Osteoblast (primary cell): ENCODE data around the gene TLE3. TPM values are rescaled to one million over a fixed set of nuclear protein-coding genes. Genes with fewer than 3 reads are reported as not detected.

ENCODE experiments used
- DNase-seq: peaks from one replicate; pipeline ENCODE4 v3.0.0; 2011; ENCODE audit warnings: low spot score, mixed read lengths; ENCODE audit not compliant: insufficient read length; ENCODE audit errors: missing footprints
- H2AFZ ChIP-seq: 2 replicates; pipeline ENCODE4 v1.6.0; 2011; ENCODE audit warnings: mild to moderate bottlenecking, low read length
- H3K27ac ChIP-seq: 2 replicates; pipeline ENCODE4 v1.5.1; 2011; ENCODE audit warnings: mild to moderate bottlenecking, low read depth, low read length, moderate library complexity
- H3K27me3 ChIP-seq: 2 replicates; pipeline ENCODE4 v1.6.0; 2012; ENCODE audit warnings: mild to moderate bottlenecking, control low read depth, inconsistent platforms, low read length, moderate library complexity; ENCODE audit not compliant: insufficient read depth
- H3K36me3 ChIP-seq: 2 replicates; pipeline ENCODE4 v1.5.1; 2011; ENCODE audit warnings: mild to moderate bottlenecking, low read length, control low read depth, moderate library complexity; ENCODE audit not compliant: insufficient read depth
- H3K4me1 ChIP-seq: 2 replicates; pipeline ENCODE4 v1.5.1; 2011; ENCODE audit warnings: mild to moderate bottlenecking, low read length, control low read depth, moderate library complexity; ENCODE audit not compliant: insufficient read depth
- H3K4me2 ChIP-seq: 2 replicates; pipeline ENCODE4 v1.6.0; 2011; ENCODE audit warnings: mild to moderate bottlenecking, low read length; ENCODE audit not compliant: insufficient read depth
- H3K4me3 ChIP-seq: fragments of 200-600 bp; sonication (generic); 3 replicates; pipeline ENCODE4 v1.5.1; 2012; ENCODE audit warnings: mild to moderate bottlenecking, low read length, inconsistent platforms; ENCODE audit not compliant: insufficient read depth
- H3K79me2 ChIP-seq: 2 replicates; pipeline ENCODE4 v1.6.0; 2012; ENCODE audit warnings: mild to moderate bottlenecking, low read length, control low read depth, inconsistent platforms; ENCODE audit not compliant: insufficient read depth
- H3K9me3 ChIP-seq: 2 replicates; pipeline ENCODE4 v1.5.1; 2011; ENCODE audit warnings: low read depth, low read length, control low read depth
- H4K20me1 ChIP-seq: 2 replicates; pipeline ENCODE4 v1.6.0; 2012; ENCODE audit warnings: mild to moderate bottlenecking, low read length, control low read depth; ENCODE audit not compliant: insufficient read depth
- total RNA-seq: library from RNA; depleted of rRNA; stranded (reverse); fragments of >200 nt; gene quantifications from 2 replicates; pipeline ENCODE4 v1.2.3, GENCODE V29; 2012
- TF ChIP-seq, protein P1 (sequence below): IDR thresholded peaks from 2 replicates; pipeline ENCODE4 v1.5.1; 2011; ENCODE audit warnings: mild to moderate bottlenecking, low read depth, low read length, moderate library complexity; ENCODE audit errors: extremely low read depth

Gene TLE3
- total RNA-seq: 21.5 and 29.7 TPM in 2 replicates

DNA sequence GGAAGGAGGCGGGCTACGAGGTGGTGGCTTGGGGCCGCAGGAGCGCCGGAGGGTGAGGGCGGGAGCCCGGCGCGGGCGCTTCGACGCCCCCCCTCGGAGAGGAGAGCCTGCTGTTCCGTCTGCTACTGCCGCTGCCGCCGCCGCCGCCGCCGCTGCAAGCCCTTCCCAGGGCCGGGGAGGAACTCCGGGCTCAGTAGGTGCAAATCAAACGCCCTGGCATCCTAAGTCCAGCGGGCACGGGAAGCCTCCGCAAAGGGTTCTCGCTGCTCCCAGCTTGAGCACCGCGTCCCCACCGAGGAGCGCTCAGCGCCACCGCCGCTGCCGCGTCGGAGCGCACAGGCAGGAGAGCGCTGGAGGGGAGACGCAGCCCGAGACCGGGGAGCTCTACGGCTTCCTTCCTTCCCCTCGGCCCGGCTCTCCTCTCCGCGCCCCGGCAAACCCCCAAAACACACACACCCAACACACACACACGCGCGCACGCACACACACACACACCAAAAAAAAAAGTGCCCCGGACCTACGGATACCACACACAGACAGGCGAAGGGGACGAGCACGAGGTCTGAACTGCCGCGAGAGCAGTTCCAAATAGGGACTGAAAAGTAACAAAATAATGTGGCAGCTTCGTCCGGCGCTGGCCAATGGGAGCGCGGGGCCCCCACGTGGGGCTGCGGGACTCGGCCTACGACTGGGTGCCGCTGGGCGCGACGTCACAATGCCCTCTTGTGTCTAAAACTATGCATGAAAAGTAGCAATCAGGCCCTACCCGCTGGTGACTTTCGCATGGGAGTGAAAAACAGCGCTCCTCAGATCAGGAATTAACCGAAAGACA is at the start of gene TLE3:
TLE3 (minus strand) TSS at position 597 of the 832 bp plus-strand sequence. CDS start 1,119 bp downstream, outside the sequence.
- no peaks in the 10 kb centered on the region for H3K27me3 ChIP-seq
- peaks cover 31% of the 10 kb centered on the region for H4K20me1 ChIP-seq
- peak within 1 kb of the TSS; percentile 97 for H3K4me3 ChIP-seq
- H3K9me3 ChIP-seq: no peaks in the 10 kb centered on the region
- H2AFZ ChIP-seq: peak within 1 kb of the TSS; percentile 81
- DNase-seq: peak; percentile 100
- H3K4me2 ChIP-seq: peak within 1 kb of the TSS; percentile 86
- H3K27ac ChIP-seq: peak within 1 kb of the TSS; percentile 91
- peaks cover 56% of the 10 kb centered on the region for H3K4me1 ChIP-seq
- peaks cover 50% of the 10 kb centered on the region for H3K79me2 ChIP-seq
- peaks cover 13% of the 10 kb centered on the region for H3K36me3 ChIP-seq
- TF ChIP-seq, protein P1, sequence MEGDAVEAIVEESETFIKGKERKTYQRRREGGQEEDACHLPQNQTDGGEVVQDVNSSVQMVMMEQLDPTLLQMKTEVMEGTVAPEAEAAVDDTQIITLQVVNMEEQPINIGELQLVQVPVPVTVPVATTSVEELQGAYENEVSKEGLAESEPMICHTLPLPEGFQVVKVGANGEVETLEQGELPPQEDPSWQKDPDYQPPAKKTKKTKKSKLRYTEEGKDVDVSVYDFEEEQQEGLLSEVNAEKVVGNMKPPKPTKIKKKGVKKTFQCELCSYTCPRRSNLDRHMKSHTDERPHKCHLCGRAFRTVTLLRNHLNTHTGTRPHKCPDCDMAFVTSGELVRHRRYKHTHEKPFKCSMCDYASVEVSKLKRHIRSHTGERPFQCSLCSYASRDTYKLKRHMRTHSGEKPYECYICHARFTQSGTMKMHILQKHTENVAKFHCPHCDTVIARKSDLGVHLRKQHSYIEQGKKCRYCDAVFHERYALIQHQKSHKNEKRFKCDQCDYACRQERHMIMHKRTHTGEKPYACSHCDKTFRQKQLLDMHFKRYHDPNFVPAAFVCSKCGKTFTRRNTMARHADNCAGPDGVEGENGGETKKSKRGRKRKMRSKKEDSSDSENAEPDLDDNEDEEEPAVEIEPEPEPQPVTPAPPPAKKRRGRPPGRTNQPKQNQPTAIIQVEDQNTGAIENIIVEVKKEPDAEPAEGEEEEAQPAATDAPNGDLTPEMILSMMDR: peak; percentile 39

DNA sequence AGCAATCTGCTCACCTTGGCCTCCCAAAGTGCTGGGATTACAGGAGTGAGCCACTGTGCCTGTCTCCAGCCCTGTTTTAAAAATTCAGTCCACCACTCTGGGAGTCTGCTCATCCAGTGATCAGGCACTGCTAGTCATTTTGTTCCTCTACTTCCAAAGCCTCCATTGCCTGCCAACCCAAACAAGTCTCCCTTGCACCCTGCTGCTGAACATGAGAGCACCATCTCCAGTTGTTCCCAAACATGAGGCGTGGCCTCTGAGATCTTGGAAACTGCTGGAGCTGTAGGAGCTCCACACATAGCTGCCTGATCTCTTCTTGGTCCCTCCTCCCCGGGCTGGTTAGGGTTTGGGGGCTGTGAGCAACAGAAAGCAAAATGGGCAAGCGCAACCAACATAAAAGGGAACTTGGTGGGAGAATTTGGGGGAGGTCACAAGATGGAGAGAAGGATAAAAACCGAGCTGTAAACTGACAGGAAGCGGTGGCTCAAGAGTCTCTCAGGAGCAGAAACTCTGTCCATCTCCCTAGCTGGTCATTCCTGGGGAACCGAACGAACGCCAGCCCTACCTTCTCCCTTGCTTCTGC is 49.6 kb upstream of the TLE3 start:
- no peaks in the 10 kb centered on the region for H3K36me3 ChIP-seq
- H2AFZ ChIP-seq: no peak overlapping the region
- no peak for DNase-seq
- no peak overlapping the region for H3K27ac ChIP-seq
- H3K9me3 ChIP-seq: no peaks in the 10 kb centered on the region
- TF ChIP-seq, protein P1: no peak
- H3K4me1 ChIP-seq: peaks cover 13% of the 10 kb centered on the region
- no peaks in the 10 kb centered on the region for H4K20me1 ChIP-seq
- H3K4me2 ChIP-seq: no peak overlapping the region
- H3K27me3 ChIP-seq: peaks cover 6% of the 10 kb centered on the region
- H3K79me2 ChIP-seq: no peaks in the 10 kb centered on the region
- no peak overlapping the region for H3K4me3 ChIP-seq

DNA sequence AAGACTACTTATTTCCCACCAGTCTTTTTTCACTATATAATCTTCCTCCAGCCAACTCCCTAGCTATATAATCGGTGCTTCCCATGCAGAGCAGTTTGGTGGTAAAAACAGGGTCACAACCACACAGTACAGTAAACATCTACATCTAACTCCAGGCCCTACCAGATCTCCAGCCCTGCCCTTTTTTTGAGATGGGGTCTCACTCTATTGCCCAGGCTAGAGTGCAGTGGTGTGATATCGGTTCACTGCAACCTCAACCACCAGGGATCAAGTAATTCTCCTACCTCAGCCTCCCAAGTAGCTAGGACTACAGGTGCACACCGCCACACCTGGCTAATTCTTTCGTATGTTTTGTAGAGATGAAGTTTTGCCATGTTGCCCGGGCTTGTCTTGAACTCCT is 49.1 kb upstream of the TLE3 start:
- DNase-seq: no peak
- peaks cover 16% of the 10 kb centered on the region for H3K4me1 ChIP-seq
- H3K79me2 ChIP-seq: no peaks in the 10 kb centered on the region
- H2AFZ ChIP-seq: no peak overlapping the region
- no peaks in the 10 kb centered on the region for H4K20me1 ChIP-seq
- H3K4me2 ChIP-seq: no peak overlapping the region
- H3K4me3 ChIP-seq: no peak overlapping the region
- H3K27me3 ChIP-seq: peaks cover 6% of the 10 kb centered on the region
- no peaks in the 10 kb centered on the region for H3K36me3 ChIP-seq
- no peaks in the 10 kb centered on the region for H3K9me3 ChIP-seq
- TF ChIP-seq, protein P1: no peak
- H3K27ac ChIP-seq: no peak overlapping the region

DNA sequence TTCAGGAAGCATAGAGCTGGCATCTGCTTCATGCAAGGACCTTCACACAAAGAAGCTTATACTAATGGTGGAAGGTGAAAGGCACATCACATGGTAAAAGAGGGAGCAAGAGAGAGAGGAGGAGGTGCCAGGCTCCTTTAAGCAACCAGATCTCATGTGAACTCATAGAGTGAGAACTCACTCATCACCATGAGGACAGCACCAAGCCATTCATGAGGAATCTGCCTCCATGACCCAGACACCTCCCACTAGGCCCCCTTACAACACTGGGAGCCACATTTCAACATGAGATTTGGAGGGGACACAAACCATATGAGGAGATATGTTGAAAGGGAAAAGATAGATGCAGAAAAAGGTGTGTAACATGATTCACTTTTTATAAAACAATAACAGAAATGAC is 48.4 kb upstream of the TLE3 start:
- no peaks in the 10 kb centered on the region for H3K9me3 ChIP-seq
- no peak overlapping the region for H3K4me3 ChIP-seq
- no peak overlapping the region for H3K4me2 ChIP-seq
- TF ChIP-seq, protein P1: no peak
- no peak overlapping the region for H2AFZ ChIP-seq
- no peaks in the 10 kb centered on the region for H4K20me1 ChIP-seq
- DNase-seq: no peak
- peaks cover 6% of the 10 kb centered on the region for H3K27me3 ChIP-seq
- no peaks in the 10 kb centered on the region for H3K79me2 ChIP-seq
- no peak overlapping the region for H3K27ac ChIP-seq
- H3K36me3 ChIP-seq: no peaks in the 10 kb centered on the region
- H3K4me1 ChIP-seq: peaks cover 19% of the 10 kb centered on the region
